Astrocyte of the hippocampus (primary cell): ENCODE results near the gene BDKRB1.
A peak's percentile ranks its signal among the peaks of the same experiment; 100 is the strongest.
"Not testable (repeated sequence)": the region's sequence is repeated elsewhere in the genome, so short reads cannot be mapped to it uniquely, and the experiment has no call there.

Experiments used
- DNase-seq: peaks from one replicate; pipeline ENCODE4 v3.0.0; 2011; ENCODE audit warnings: low read depth, low spot score

The BDKRB1 gene

DNA sequence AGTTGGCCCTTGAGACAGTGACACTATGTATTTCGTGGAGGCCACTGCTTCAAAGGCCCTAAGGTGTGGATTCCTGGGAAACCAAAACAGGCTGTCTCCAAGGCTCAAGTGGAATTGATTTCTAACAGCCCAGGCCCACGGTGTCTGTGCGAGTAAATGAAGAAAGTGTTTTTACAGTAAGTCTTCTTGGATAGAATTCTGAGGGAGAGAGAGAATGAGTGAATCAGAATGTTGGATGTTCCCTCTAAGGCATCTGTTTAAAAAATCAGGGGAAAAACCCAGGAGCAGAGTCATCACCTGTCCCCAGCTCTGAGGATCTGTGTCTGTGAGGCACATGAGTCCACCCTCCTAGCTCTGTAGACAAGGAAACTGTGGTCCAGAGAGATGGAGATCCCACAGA is 22.3 kb upstream of the BDKRB1 start:
- DNase-seq = no peak

DNA sequence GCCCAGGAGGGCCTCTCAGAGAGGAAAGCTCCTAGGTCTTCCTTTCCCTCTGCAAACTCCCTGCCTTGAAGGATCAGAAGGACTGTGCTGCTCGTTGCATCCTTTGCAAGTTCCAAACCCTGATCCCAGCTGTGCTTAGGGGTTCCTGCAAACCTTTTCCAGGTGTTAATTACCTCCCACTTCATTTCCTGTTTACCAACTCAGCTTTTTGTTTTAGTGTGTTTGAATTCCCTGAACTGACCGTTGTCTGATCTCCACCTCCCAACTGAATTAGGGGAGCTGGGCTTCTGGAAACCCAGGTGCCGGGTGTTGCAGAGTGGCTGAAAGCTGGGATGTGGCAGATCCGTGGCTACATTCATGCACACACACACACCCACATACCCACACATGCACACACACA is 20.6 kb upstream of the BDKRB1 start:
- DNase-seq = no peak

- no peak for DNase-seq
Measured at GRCh38 chr14:96237641-96238040, 18.4 kb upstream of the BDKRB1 start.

DNA sequence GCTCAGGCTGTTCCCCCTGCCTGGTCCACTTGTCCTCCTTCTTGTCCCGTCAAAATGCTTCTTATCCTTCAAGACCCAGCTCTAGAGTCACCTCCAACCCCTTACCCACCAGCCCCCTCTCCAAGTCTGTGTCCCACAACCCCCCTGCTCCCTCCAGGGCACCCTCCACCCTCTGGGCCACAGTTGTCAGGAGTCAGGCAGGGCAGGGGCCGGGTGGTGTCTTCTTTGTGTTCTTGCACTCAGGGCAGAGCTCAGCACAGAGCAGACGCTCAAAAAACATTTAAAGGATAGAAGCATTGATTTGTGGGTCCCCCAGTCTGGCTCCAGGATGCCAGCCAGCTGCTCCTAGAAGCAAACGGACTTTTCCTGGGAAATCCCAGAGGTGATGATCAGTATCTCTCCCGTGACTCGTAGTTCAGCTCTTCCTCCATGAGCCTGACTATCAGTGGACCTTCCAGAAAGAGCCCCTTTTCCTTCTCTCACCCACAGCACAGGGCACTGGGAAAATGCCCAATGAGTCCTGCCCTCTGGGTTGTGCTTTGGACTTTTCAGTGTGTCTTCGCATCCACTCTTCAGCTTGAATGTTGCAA is 17.2 kb upstream of the BDKRB1 start:
- DNase-seq = no peak

DNA sequence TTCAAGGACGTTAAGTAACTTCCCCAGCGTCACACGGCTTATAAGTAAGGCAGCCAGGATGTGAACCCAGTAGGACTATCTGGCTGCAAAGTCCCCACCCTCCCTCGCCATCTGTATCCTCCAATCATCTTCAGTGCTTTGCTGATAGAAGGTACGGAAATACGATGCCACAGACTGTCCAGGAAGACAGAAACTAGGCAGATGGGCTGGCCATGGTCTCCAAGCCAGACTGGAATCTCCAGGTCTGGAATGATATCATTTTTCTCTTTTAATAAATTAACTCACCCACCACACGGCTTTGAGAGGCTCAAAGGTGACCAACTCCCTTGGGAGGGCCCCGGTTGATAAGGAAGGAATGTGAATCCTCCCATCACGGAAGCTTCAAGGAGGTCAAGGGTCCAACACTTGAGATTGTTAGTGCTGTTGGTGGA is 16.3 kb upstream of the BDKRB1 start:
- DNase-seq = no peak

DNA sequence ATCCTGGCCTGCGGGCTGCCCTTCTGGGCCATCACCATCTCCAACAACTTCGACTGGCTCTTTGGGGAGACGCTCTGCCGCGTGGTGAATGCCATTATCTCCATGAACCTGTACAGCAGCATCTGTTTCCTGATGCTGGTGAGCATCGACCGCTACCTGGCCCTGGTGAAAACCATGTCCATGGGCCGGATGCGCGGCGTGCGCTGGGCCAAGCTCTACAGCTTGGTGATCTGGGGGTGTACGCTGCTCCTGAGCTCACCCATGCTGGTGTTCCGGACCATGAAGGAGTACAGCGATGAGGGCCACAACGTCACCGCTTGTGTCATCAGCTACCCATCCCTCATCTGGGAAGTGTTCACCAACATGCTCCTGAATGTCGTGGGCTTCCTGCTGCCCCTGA is 15.4 kb upstream of the BDKRB1 start:
- DNase-seq = no peak

DNA sequence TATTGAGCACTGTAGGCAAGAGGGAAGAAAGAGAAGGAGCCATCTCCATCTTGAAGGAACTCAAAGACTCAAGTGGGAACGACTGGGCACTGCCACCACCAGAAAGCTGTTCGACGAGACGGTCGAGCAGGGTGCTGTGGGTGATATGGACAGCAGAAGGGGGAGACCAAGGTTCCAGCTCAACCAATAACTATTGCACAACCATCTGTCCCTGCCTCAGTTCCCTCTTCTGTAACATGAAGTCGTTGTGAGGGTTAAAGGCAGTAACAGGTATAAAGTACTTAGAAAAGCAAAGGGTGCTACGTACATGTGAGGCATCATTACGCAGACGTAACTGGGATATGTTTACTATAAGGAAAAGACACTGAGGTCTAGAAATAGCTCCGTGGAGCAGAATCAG is 13.9 kb upstream of the BDKRB1 start:
- DNase-seq = no peak

DNA sequence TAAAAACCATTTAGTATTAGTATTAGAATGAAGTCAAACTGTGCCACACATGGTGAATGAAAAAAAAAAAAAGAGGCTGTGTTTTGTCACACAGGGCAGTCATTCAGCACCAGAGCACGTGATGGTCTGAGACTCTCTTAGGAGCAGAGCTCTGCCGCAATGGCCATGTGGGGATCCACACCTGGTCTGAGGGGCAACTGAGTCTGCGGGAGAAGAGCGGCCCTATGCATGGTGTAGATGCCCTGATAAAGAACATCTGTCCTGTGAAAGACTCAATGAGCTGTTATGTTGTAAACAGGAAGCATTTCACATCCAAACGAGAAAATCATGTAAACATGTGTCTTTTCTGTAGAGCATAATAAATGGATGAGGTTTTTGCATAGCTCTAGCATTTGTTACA is 12.2 kb upstream of the BDKRB1 start:
- no peak for DNase-seq

DNA sequence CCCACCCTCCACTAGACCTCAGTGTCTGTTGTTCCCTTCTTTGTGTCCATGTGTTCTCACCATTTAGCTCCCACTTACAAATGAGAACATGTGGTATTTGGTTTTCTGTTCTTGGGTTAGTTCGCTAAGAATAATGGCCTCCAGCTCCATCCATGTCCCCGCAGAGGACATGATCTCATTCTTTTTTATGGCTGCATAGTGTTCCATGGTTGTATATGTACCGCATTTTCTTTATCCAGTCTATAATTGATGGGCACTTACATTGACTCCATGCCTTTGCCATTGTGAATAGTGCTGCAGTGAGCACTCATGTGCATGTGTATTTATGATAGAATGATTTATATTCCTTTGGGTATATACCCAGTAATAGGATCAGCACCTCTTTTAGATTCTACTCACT is 10.9 kb upstream of the BDKRB1 start:
- not testable (repeated sequence) for DNase-seq

DNA sequence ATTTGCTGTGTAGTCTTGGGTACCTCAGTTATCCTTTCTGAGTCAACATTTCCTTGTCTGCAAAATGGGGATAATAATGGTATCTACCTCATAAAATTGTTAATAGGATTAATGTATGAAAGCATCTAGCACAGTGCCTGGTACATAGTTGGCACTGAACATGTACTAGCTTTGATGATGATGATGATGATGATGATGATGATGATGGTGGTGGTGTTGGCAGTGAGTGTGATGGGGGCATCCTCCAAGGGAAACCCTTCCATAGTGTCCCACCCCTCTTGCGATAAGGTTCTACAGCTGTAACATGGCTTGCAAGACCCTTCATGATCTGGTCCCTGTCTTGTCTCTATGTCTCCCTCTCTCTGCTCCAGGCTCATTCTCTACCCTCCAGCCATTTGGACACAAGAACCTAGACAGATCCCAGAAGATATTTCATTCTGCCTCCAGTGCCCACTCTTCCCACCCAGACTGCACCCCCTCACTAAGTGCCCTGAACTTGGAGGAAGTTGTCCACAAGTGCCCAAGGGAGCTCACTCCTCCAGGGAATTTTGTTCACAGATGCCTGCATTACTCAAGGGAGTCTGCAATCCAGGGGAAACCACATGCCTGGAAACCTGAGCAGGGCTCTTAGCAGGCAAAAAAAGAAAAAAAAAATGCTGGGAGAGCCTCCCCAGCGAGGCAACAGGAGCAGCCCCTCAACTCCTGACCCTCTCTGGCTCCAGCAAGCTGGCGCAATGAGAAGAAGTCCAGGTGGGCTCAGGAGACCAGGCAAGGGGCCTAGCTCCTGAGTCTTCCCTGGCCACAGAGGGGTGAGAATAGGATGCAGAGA is 10.1 kb upstream of the BDKRB1 start:
- peak; percentile 28 for DNase-seq

DNA sequence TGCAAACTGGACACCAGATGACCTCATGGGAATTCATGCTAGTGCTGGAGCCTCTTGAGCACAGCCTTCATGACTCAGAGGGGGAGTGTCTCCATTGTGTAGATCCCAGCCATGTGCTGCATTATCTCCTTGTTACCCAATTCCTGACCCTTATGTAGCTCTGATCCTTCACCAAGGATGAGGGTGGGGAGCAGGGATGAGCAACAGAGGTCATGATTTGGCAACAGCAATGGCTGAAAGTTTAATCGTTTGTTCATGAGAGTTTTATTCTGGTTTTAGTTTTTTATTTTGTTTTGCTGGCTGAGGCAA is 9.5 kb upstream of the BDKRB1 start:
- DNase-seq = peak; percentile 62

GRCh38 chr14:96247031-96247430 is 9.0 kb upstream of the BDKRB1 start:
- no peak for DNase-seq

DNA sequence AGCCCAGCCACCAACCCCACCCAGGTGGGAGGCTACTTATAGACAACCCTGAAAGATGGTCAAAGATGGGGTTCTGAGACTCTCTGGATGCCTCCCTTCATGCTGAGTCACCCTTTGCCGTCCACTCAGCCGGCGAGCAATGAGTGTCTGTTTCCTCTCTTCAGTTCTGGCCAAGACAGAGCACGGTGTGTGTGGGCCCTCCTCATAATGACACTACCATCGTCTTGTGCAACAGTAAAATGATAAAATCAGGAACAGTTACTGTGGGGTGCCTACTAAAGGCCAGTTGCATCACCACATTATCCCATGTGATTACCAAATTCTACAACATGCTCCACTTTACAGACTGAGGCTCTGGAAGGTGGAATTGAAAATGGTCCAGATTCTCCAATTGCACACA is 7.0 kb upstream of the BDKRB1 start:
- DNase-seq = no peak

DNA sequence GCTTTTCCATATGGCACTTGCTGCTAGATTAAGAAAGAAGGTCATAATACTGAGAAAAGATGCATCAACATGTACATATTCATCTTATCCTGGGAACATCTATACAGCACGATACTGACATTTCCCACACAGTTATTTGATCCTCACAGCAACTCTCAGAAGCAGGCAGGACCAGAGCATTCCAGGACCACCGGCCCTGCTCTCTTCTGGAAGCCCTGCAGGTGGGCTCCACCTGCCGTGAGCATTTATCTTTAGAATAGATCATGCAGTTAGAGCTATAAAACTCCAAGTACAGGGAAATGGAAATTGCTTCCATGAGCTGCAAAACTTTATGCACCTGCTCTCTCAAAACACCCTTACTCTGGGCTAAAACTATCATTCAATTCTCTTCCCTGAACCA is 5.5 kb upstream of the BDKRB1 start:
- DNase-seq = no peak

DNA sequence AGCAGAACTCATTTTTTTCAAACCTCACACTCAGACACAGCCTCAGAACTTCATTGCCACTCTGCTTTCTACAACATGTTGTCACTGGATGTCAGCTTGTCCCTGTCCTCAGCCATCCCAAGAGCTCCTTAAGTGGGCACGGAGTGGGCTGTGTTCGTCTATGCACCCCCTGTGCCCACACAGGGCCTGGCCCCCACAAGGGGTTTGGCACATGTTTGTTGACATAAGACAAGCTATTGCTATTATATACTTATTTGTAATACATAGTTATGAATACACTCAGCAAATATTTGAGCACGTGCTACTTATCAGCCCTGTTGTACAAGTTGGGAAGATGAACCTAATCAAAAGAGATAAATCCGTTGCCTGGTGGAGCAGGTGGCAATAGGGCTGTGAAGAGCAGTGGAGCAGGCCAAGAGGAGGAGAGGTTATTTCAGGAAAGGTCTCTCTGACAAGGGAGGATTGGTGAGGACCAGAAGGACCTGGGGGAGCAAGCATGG is 4.3 kb upstream of the BDKRB1 start:
- no peak for DNase-seq

DNA sequence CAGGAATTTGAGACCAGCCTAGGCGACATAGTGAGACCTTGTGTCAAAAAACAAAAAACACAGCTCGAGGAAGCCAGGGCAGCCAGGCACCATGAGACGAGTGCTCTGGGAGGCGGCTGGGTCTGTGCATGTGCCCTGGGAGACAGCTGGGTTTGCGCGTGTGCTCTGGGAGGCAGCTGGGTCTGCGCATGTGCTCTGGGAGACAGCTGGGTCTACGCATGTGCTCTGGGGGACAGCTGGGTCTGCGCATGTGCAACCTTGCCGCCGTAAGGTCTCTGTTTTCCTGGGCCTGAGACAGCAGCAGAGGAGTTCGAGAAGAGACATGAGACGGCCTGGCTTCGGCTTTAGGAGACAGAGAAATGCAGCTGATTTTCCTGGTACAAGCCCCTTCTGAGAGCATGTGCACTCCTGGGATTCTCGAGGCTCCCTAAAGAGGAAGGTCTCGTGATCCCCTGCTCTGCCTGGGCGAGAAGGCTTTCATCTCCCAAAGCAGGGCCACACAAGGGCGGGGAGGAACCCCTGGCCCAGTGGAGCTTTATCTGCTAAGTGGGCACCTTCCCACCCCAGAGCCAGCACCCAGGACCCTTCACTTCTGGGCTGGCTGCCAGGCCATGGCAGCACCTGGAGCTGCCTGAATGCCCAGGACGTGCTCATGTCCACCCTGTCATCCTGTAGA is 3.5 kb upstream of the BDKRB1 start:
- DNase-seq = no peak

DNA sequence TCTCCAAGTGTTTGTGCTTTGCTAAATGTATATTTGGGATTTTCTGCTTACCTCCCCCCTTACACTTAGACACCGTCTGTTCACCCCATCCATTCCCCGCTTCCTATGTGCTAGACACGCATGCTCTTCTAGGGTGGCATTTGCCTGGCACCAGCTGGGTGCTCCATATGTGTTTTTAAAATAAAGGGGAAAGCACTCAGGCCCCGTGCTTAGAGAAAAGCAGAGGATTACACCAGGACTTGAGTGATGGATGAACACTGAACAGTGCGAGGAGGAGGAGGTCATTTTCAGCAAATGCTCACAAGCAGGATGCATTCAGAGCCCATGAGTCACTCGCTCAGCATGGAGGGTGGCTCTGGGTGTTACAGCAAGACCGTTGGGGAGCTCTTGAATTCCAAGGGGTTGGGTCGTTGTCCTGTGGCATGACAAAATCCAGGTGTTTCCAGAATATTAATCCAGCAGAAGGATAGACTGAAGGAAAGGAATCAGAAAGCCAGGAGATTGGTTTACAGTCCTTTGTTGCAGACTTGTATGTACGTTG is 2.9 kb upstream of the BDKRB1 start:
- DNase-seq = peak; percentile 81

GRCh38 chr14:96254687-96255086 is 1.3 kb upstream of the BDKRB1 start:
- DNase-seq = no peak

DNA sequence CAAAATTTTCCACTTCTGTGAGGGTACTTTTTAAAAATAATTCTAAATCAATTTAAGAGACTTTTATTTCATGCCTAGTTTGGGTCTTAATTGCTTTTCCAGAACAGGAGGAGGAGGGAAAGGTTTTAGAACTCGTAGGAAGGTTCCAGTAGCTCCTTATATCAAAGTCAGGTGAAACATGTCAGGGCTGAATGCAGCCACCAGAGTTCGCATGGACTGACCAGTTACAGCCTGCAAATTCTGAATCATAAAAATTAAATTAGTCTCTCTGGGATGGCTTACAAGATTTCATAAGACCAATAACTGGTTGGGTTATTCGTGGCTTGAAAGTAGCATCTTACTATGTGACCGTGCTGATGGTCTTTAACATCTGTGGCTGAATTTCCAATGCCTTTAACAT is 397 bp downstream of the BDKRB1 start:
- DNase-seq = no peak

GRCh38 chr14:96257056-96257455 is 1.0 kb downstream of the BDKRB1 start:
- no peak for DNase-seq

- DNase-seq = no peak
Measured at GRCh38 chr14:96257900-96258299, 1.9 kb downstream of the BDKRB1 start.

- no peak for DNase-seq
Measured at GRCh38 chr14:96260341-96260821, 4.4 kb downstream of the BDKRB1 start.
